Lung (tissue), 12 donors: Measurements from ENCODE around the gene PIM3. TPM values are rescaled to one million over a fixed set of nuclear protein-coding genes. Genes with fewer than 3 reads are reported as not detected.

Experiments
- ATAC-seq: fragments of 200-7000 bp; cut with Tn5 transposase; one replicate; pipeline ENCODE4 v1.9.1; 2020; ENCODE audit warnings: moderate number of reproducible peaks; ENCODE audit not compliant: insufficient read depth, low FRiP score
- DNase-seq, 3 donors: peaks; one replicate each; pipeline ENCODE4 v3.0.0-alpha.2; 2013 to 2017
- H3K27ac ChIP-seq, 2 donors: one replicate each; pipeline ENCODE4 v1.5.1; 2013; ENCODE audit warnings: mild to moderate bottlenecking in 2 of 2, moderate library complexity in 2 of 2, control low read depth in 1 of 2, inconsistent platforms in 1 of 2, low read depth in 1 of 2, low read length in 1 of 2
- H3K27me3 ChIP-seq, 3 donors: one replicate each; pipeline ENCODE4 v1.5.1; 2013; ENCODE audit warnings: low read length in 2 of 3; ENCODE audit not compliant: control insufficient read depth in 3 of 3, insufficient read depth in 3 of 3
- H3K36me3 ChIP-seq, 4 donors: one replicate each; pipeline ENCODE4 v1.5.1; 2013; ENCODE audit warnings: low read length in 4 of 4, mild to moderate bottlenecking in 1 of 4, moderate library complexity in 1 of 4; ENCODE audit not compliant: control insufficient read depth in 4 of 4, insufficient read depth in 4 of 4
- H3K4me1 ChIP-seq, 5 donors: one replicate each; pipeline ENCODE4 v1.5.1; 2013; ENCODE audit warnings: low read length in 5 of 5, mild to moderate bottlenecking in 2 of 5, moderate library complexity in 1 of 5; ENCODE audit not compliant: control insufficient read depth in 5 of 5, insufficient read depth in 5 of 5
- H3K4me3 ChIP-seq: one replicate; pipeline ENCODE4 v1.5.1; 2013; ENCODE audit warnings: mild to moderate bottlenecking, control low read depth, moderate library complexity
- H3K9ac ChIP-seq, 2 donors: one replicate each; pipeline ENCODE4 v1.5.1; 2013; ENCODE audit warnings: low read length in 2 of 2, control low read depth in 1 of 2; ENCODE audit not compliant: insufficient read depth in 1 of 2
- H3K9me3 ChIP-seq, 4 donors: one replicate each; pipeline ENCODE4 v1.5.1; 2013; ENCODE audit warnings: low read length in 3 of 4, mild to moderate bottlenecking in 1 of 4, moderate library complexity in 1 of 4; ENCODE audit not compliant: control insufficient read depth in 4 of 4, insufficient read depth in 3 of 4
- CTCF ChIP-seq: IDR thresholded peaks from 2 replicates; pipeline ENCODE4 v1.5.1; 2012; ENCODE audit warnings: mild to moderate bottlenecking; ENCODE audit errors: control extremely low read depth, extremely low read depth
- WGBS, 2 donors: extraction: QIAGEN DNeasy Blood & Tissue Kit; methylation state at CpG; one replicate each; pipeline ENCODE4 v1.1.7; 2013; 5-methylcytosine and 5-hydroxymethylcytosine counted together
- polyA plus RNA-seq, 2 donors: library from polyadenylated mRNA; stranded (reverse); fragments of 200-250 nt; gene quantifications; one replicate each; pipeline ENCODE4 v1.2.1, GENCODE V29; 2013
- total RNA-seq, 2 donors: library from RNA; depleted of rRNA in 1 of 2; stranded (reverse); fragments of >200 nt in 1 of 2; gene quantifications; one replicate each; pipeline ENCODE4 v1.2.1, GENCODE V29; 2014 to 2021
- donor health status: control.
- donor health status: control.
- donor health status: Bipolar disorder and iron deficiency.
- donor health status: healthy.
- donor health status: DM: yes; HTN: yes; CAD: no.

PIM3 gene
- total and polyA plus RNA-seq, 4 donors = 99.0 to 238 (median 132) TPM

GRCh38 chr22:49968831-49969661 lies 8.5 kb downstream of the PIM3 start:
- H3K27me3 ChIP-seq = peaks cover 0 to 19% (median 16%) of the 10 kb centered on the region in 3 donors
- TF ChIP-seq CTCF = no peak
- DNase-seq (no peak), ATAC-seq (no peak)
- peaks cover 3 to 55% (median 10%) of the 10 kb centered on the region in 5 donors for H3K4me1 ChIP-seq
- no peak overlapping the region for H3K4me3 ChIP-seq
- 96 to 98% methylated on average over 16 of the region's 16 CpGs for WGBS, 2 donors
- H3K9me3 ChIP-seq = peaks cover 0 to 4% (median under 1%) of the 10 kb centered on the region in 4 donors
- no peak overlapping the region for H3K9ac ChIP-seq
- peak overlapping the region in 1 of 2 donors; percentile 89 for H3K27ac ChIP-seq
- peaks cover 0 to 12% (median 0%) of the 10 kb centered on the region in 4 donors for H3K36me3 ChIP-seq

GRCh38 chr22:49969751-49970527 lies 9.4 kb downstream of the PIM3 start:
- Histone ChIP-seq H3K4me1 (peaks cover 3 to 48% (median 8%) of the 10 kb centered on the region in 5 donors), H3K9ac (no peak overlapping the region), H3K27me3 (peaks cover 0 to 19% (median 16%) of the 10 kb centered on the region in 3 donors), H3K27ac (peak overlapping the region; percentile 29 to 89), H3K9me3 (peaks cover 0 to 4% (median under 1%) of the 10 kb centered on the region in 4 donors), H3K36me3 (peaks cover 0 to 3% (median 0%) of the 10 kb centered on the region in 4 donors), H3K4me3 (no peak overlapping the region)
- WGBS, 2 donors = 83 to 87% methylated on average over 8 of the region's 8 CpGs
- DNase-seq (peak in 1 of 3 donors; percentile 12), ATAC-seq (no peak)
- TF ChIP-seq CTCF = no peak

- peaks cover 7 to 46% (median 8%) of the 10 kb centered on the region in 5 donors for H3K4me1 ChIP-seq
- peaks cover 0 to 21% (median 19%) of the 10 kb centered on the region in 3 donors for H3K27me3 ChIP-seq
- WGBS, 2 donors = 7 to 9% methylated on average over 31 to 32 of the region's 32 CpGs
- ATAC-seq = peak; percentile 85
- H3K36me3 ChIP-seq = no peaks in the 10 kb centered on the region
- no peak overlapping the region for H3K4me3 ChIP-seq
- no peak for TF ChIP-seq CTCF
- peak overlapping the region; percentile 84 to 89 for H3K27ac ChIP-seq
- no peak overlapping the region for H3K9ac ChIP-seq
- peak; percentile 62 to 79 (median 78) for DNase-seq
- H3K9me3 ChIP-seq = peaks cover 0 to 4% (median under 1%) of the 10 kb centered on the region in 4 donors
Measured at GRCh38 chr22:49970528-49971231, 10.1 kb downstream of the PIM3 start.
